DOHH2 (cell line): ENCODE data around the gene PEX5L.

Experiments used
- EZH2phosphoT487 ChIP-seq: fragments of 200-600 bp; sonication (generic); IDR thresholded peaks from 2 replicates; pipeline ENCODE4 v1.6.1; 2017; ENCODE audit warnings: borderline replicate concordance, mild to moderate bottlenecking, antibody characterized with exemption, low read length, moderate library complexity, mixed read lengths
- TF ChIP-seq, protein P1 (sequence below): fragments of 200-600 bp; sonication (generic); IDR thresholded peaks from one replicate; pipeline ENCODE4 v1.5.1; 2014; ENCODE audit warnings: antibody characterized with exemption, mild to moderate bottlenecking, low read depth, low read length; ENCODE audit not compliant: poor library complexity, severe bottlenecking

DNA sequence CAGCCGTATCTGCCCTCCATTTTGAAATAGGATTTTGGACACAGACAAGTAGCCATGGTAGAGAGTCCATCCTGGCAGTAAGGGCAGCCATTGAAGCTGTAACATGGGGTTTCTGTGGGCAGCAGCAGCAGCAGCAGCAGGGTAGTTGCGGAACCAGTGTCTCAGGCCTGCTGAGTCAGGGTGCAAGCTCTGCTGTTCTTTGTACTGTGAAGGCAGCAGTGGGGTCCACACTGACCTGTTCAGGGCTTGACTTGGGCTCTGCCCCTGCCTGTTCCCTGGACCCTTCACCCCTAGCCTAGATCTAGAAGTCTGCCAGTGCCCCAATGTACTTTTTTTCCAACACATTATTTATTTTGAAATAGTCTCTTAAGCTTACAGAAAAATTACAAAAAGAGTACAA lies 9.7 kb downstream of the PEX5L start:
- TF ChIP-seq, protein P1, sequence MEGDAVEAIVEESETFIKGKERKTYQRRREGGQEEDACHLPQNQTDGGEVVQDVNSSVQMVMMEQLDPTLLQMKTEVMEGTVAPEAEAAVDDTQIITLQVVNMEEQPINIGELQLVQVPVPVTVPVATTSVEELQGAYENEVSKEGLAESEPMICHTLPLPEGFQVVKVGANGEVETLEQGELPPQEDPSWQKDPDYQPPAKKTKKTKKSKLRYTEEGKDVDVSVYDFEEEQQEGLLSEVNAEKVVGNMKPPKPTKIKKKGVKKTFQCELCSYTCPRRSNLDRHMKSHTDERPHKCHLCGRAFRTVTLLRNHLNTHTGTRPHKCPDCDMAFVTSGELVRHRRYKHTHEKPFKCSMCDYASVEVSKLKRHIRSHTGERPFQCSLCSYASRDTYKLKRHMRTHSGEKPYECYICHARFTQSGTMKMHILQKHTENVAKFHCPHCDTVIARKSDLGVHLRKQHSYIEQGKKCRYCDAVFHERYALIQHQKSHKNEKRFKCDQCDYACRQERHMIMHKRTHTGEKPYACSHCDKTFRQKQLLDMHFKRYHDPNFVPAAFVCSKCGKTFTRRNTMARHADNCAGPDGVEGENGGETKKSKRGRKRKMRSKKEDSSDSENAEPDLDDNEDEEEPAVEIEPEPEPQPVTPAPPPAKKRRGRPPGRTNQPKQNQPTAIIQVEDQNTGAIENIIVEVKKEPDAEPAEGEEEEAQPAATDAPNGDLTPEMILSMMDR: no peak
- no peak for TF ChIP-seq EZH2phosphoT487
